ENCODE measurements around the gene CPE. TPM values are rescaled to one million over a fixed set of nuclear protein-coding genes. Genes with fewer than 3 reads are reported as not detected.

Gene CPE
- total RNA-seq, 1 experiment from 2014 or later, result 29.3 TPM

- no peak for DNase-seq (ENCODE audit: low read depth, low spot score)
- H3K27ac ChIP-seq (ENCODE audit: low read depth, low read length), result no peak overlapping the region
- ChIA-PET RAD21 (ENCODE audit: low non-redundant PET in 1 of 2, low total read pairs in 2 of 2, uncharacterized antibody in 2 of 2, unreplicated experiment in 2 of 2) (no interaction called here), POLR2A (no interaction called here), CTCF (no interaction called here)
- H3K4me2 ChIP-seq (ENCODE audit: low read length), result no peak overlapping the region
- no peaks in the 10 kb centered on the region for H4K20me1 ChIP-seq (ENCODE audit: insufficient read depth)
- no peaks in the 10 kb centered on the region for H3K9me3 ChIP-seq (ENCODE audit: control insufficient read depth in 1 of 2, insufficient read depth in 1 of 2, low read depth in 1 of 2, low read length in 2 of 2)
- H3K9me2 ChIP-seq (ENCODE audit: insufficient read depth), result no peaks in the 10 kb centered on the region
- ATAC-seq, result no peak
- no peak overlapping the region for H3K9ac ChIP-seq (ENCODE audit: low read length)
- no peaks in the 10 kb centered on the region for H3K36me3 ChIP-seq (ENCODE audit: control insufficient read depth in 1 of 2, insufficient read depth in 2 of 2, low read length in 2 of 2)
- H2AFZ ChIP-seq (ENCODE audit: low read depth, low read length, poor library complexity, severe bottlenecking), result no peak overlapping the region
- intact Hi-C loops (cut with micrococcal nuclease), result no loop called here
- H3K27me3 ChIP-seq (ENCODE audit: insufficient read depth, low read length), result no peaks in the 10 kb centered on the region
- no peaks in the 10 kb centered on the region for H3K79me2 ChIP-seq (ENCODE audit: insufficient read depth, low read length)
- BruUV-seq (replicated peaks), result no TSS peak
- no peak for TF ChIP-seq POLR2A (IDR thresholded peaks at IDR 0.05; ENCODE audit: borderline replicate concordance, extremely low read depth, insufficient read depth, insufficient read length)
- no peak for TF ChIP-seq ZFX (IDR thresholded peaks at IDR 0.05)
- TF ChIP-seq CBX3 (IDR thresholded peaks at IDR 0.05; ENCODE audit: low read depth), result no peak
- H3K4me3 ChIP-seq (replicated peaks in 1 of 2; ENCODE audit: low read depth in 1 of 2, low read length in 2 of 2), result no peak overlapping the region
- peaks cover 3 to 11% of the 10 kb centered on the region in 2 experiments; a peak in 3 of 4 replicates for H3K4me1 ChIP-seq (ENCODE audit: control insufficient read depth in 1 of 2, insufficient read depth in 2 of 2, low read length in 2 of 2)
Observed at GRCh38 chr4:165386328-165386727, 7.5 kb downstream of the CPE start.

GRCh38 chr4:165388756-165389155, 9.9 kb downstream of the CPE start:
- no peaks in the 10 kb centered on the region for H3K9me2 ChIP-seq (ENCODE audit: insufficient read depth)
- H3K27me3 ChIP-seq (ENCODE audit: insufficient read depth, low read length), result no peaks in the 10 kb centered on the region
- ChIA-PET POLR2A (interaction anchor here (0.6 to 1.2 kb wide), 2 partner anchors 10 to 12 kb away, joined by 3 to 5 read pairs; partner anchors contain the start of gene CPE), RAD21 (ENCODE audit: low non-redundant PET in 1 of 2, low total read pairs in 2 of 2, uncharacterized antibody in 2 of 2, unreplicated experiment in 2 of 2) (no interaction called here), CTCF (no interaction called here)
- H3K4me3 ChIP-seq (replicated peaks in 1 of 2; ENCODE audit: low read depth in 1 of 2, low read length in 2 of 2), result no peak overlapping the region
- ATAC-seq (no peak), DNase-seq (ENCODE audit: low read depth, low spot score) (no peak)
- no peaks in the 10 kb centered on the region for H4K20me1 ChIP-seq (ENCODE audit: insufficient read depth)
- BruUV-seq (replicated peaks), result no TSS peak
- no peak for TF ChIP-seq FOSL1 (IDR thresholded peaks at IDR 0.05; ENCODE audit: low read depth)
- no peak overlapping the region for H3K4me2 ChIP-seq (ENCODE audit: low read length)
- no peaks in the 10 kb centered on the region for H3K79me2 ChIP-seq (ENCODE audit: insufficient read depth, low read length)
- no peak overlapping the region for H2AFZ ChIP-seq (ENCODE audit: low read depth, low read length, poor library complexity, severe bottlenecking)
- no peaks in the 10 kb centered on the region for H3K9me3 ChIP-seq (ENCODE audit: control insufficient read depth in 1 of 2, insufficient read depth in 1 of 2, low read depth in 1 of 2, low read length in 2 of 2)
- H3K36me3 ChIP-seq (ENCODE audit: control insufficient read depth in 1 of 2, insufficient read depth in 2 of 2, low read length in 2 of 2), result no peaks in the 10 kb centered on the region
- intact Hi-C loops (cut with micrococcal nuclease), result no loop called here
- no peak overlapping the region for H3K27ac ChIP-seq (ENCODE audit: low read depth, low read length)
- no peak overlapping the region for H3K9ac ChIP-seq (ENCODE audit: low read length)
- peaks cover 1 to 7% of the 10 kb centered on the region in 2 experiments; a peak in 3 of 4 replicates for H3K4me1 ChIP-seq (ENCODE audit: control insufficient read depth in 1 of 2, insufficient read depth in 2 of 2, low read length in 2 of 2)

- Histone ChIP-seq H3K9ac (ENCODE audit: low read length) (no peak overlapping the region), H4K20me1 (ENCODE audit: insufficient read depth) (no peaks in the 10 kb centered on the region), H3K27me3 (ENCODE audit: insufficient read depth, low read length) (no peaks in the 10 kb centered on the region), H3K9me2 (ENCODE audit: insufficient read depth) (no peaks in the 10 kb centered on the region), H3K4me2 (ENCODE audit: low read length) (no peak overlapping the region), H3K36me3 (ENCODE audit: control insufficient read depth in 1 of 2, insufficient read depth in 2 of 2, low read length in 2 of 2) (no peaks in the 10 kb centered on the region), H3K9me3 (ENCODE audit: control insufficient read depth in 1 of 2, insufficient read depth in 1 of 2, low read depth in 1 of 2, low read length in 2 of 2) (no peaks in the 10 kb centered on the region), H3K4me3 (replicated peaks in 1 of 2; ENCODE audit: low read depth in 1 of 2, low read length in 2 of 2) (no peak overlapping the region), H3K79me2 (ENCODE audit: insufficient read depth, low read length) (no peaks in the 10 kb centered on the region), H2AFZ (ENCODE audit: low read depth, low read length, poor library complexity, severe bottlenecking) (no peak overlapping the region), H3K27ac (ENCODE audit: low read depth, low read length) (no peak overlapping the region), H3K4me1 (ENCODE audit: control insufficient read depth in 1 of 2, insufficient read depth in 2 of 2, low read length in 2 of 2) (no peaks in the 10 kb centered on the region)
- TF ChIP-seq JUND (IDR thresholded peaks at IDR 0.05) (no peak), RAD21 (IDR thresholded peaks at IDR 0.05; ENCODE audit: low read depth) (no peak), YY1 (IDR thresholded peaks at IDR 0.05; ENCODE audit: extremely low read depth, insufficient replicate concordance, low read depth, low read length) (no peak), ATF3 (IDR thresholded peaks at IDR 0.05) (no peak), EZH2phosphoT487 (IDR thresholded peaks at IDR 0.05; ENCODE audit: borderline replicate concordance) (no peak), SRF (IDR thresholded peaks at IDR 0.05; ENCODE audit: low read depth) (no peak), CTCF (IDR thresholded peaks at IDR 0.05 in 2 of 3, conservative IDR thresholded peaks at IDR 0.05 in 1 of 3; ENCODE audit: borderline replicate concordance in 1 of 3, insufficient read depth in 1 of 3, low read depth in 2 of 3, low read length in 2 of 3) (no peak), EGR1 (IDR thresholded peaks at IDR 0.05; ENCODE audit: low read depth) (no peak), POLR2A (IDR thresholded peaks at IDR 0.05; ENCODE audit: borderline replicate concordance, extremely low read depth, insufficient read depth, insufficient read length) (no peak)
- ATAC-seq, result no peak
- intact Hi-C loops (cut with micrococcal nuclease), result no loop called here
- no peak for DNase-seq (ENCODE audit: low read depth, low spot score)
- CTCF ChIA-PET, result interaction anchor here (0.6 to 1.7 kb wide), 2 partner anchors 9 to 651 kb away, joined by 3 to 6 read pairs; no protein-coding TSS in a partner anchor
- no TSS peak for BruUV-seq (replicated peaks)
- RAD21 ChIA-PET (ENCODE audit: low non-redundant PET in 1 of 2, low total read pairs in 2 of 2, uncharacterized antibody in 2 of 2, unreplicated experiment in 2 of 2), result no interaction called here
- POLR2A ChIA-PET, result interaction anchor here (1.5 kb wide), 1 partner anchor 14 kb away, joined by 5 read pairs; the partner anchor contains the start of gene CPE
Observed at GRCh38 chr4:165393051-165393450, 14.2 kb downstream of the CPE start.

Data from HCT116 (cell line).